GM23338 (cell line): ENCODE data around the gene FGF11. TPM values are rescaled to one million over a fixed set of nuclear protein-coding genes. Genes with fewer than 3 reads are reported as not detected.

Source experiments
- ATAC-seq: fragments of 200-7000 bp; cut with Tn5 transposase; 3 replicates; pipeline ENCODE4 v1.9.1; 2020
- DNase-seq: peaks from one replicate; pipeline ENCODE4 v3.0.0-alpha.2; 2015; ENCODE audit warnings: low spot score
- H2AFZ ChIP-seq: fragments of 200-600 bp; sonication (generic); 2 replicates; pipeline ENCODE4 v1.8.0; 2016; ENCODE audit warnings: antibody characterized with exemption, mild to moderate bottlenecking, moderate library complexity
- H3F3A ChIP-seq: fragments of 200-600 bp; sonication (generic); replicated peaks from 2 replicates; pipeline ENCODE4 v1.8.0; 2017; ENCODE audit warnings: antibody characterized with exemption, mixed run types, low read depth
- H3K27ac ChIP-seq: fragments of 200-600 bp; sonication (generic); 2 replicates; pipeline ENCODE4 v1.6.1; 2016; ENCODE audit warnings: low read depth
- H3K27me3 ChIP-seq: fragments of 200-600 bp; sonication (generic); 2 replicates; pipeline ENCODE4 v1.8.0; 2016; ENCODE audit warnings: mild to moderate bottlenecking, mixed run types, moderate library complexity; ENCODE audit not compliant: insufficient read depth
- H3K36me3 ChIP-seq: fragments of 200-600 bp; sonication (generic); 2 replicates; pipeline ENCODE4 v1.8.0; 2016; ENCODE audit warnings: mild to moderate bottlenecking; ENCODE audit not compliant: insufficient read depth
- H3K4me1 ChIP-seq: fragments of 200-600 bp; sonication (generic); 2 replicates; pipeline ENCODE4 v1.8.0; 2016; ENCODE audit warnings: mild to moderate bottlenecking, moderate library complexity; ENCODE audit not compliant: insufficient read depth
- H3K4me2 ChIP-seq: fragments of 200-600 bp; sonication (generic); 2 replicates; pipeline ENCODE4 v1.7.1; 2017; ENCODE audit warnings: mixed run types
- H3K4me3 ChIP-seq: fragments of 200-600 bp; sonication (generic); 2 replicates; pipeline ENCODE4 v1.6.1; 2016; ENCODE audit warnings: mixed run types
- H3K79me2 ChIP-seq: fragments of 200-600 bp; sonication (generic); replicated peaks from 2 replicates; pipeline ENCODE4 v1.8.0; 2017; ENCODE audit warnings: mild to moderate bottlenecking; ENCODE audit not compliant: insufficient read depth
- H3K9me2 ChIP-seq: fragments of 200-600 bp; sonication (generic); 2 replicates; pipeline ENCODE4 v1.8.0; 2017; ENCODE audit not compliant: insufficient read depth
- H4K20me1 ChIP-seq: fragments of 200-600 bp; sonication (generic); replicated peaks from 2 replicates; pipeline ENCODE4 v1.8.0; 2017; ENCODE audit warnings: mild to moderate bottlenecking; ENCODE audit not compliant: insufficient read depth
- H3K27ac Mint-ChIP-seq: 2 replicates; pipeline ENCODE4 v1.8.0; 2020; ENCODE audit warnings: inconsistent platforms, mild to moderate bottlenecking, moderate library complexity, mixed read lengths
- H3K27me3 Mint-ChIP-seq: 3 replicates; pipeline ENCODE4 v1.8.0; 2022; ENCODE audit warnings: low read depth, mild to moderate bottlenecking, moderate library complexity, mixed read lengths, inconsistent platforms; ENCODE audit not compliant: insufficient read depth, poor library complexity
- H3K36me3 Mint-ChIP-seq: 3 replicates; pipeline ENCODE4 v1.8.0; 2021; ENCODE audit warnings: low read depth, mild to moderate bottlenecking, inconsistent platforms, moderate library complexity, mixed read lengths
- H3K4me1 Mint-ChIP-seq: 3 replicates; pipeline ENCODE4 v1.8.0; 2020; ENCODE audit warnings: mild to moderate bottlenecking, inconsistent platforms, mixed read lengths
- H3K4me3 Mint-ChIP-seq: 3 replicates; pipeline ENCODE4 v1.8.0; 2021; ENCODE audit warnings: moderate library complexity, mild to moderate bottlenecking, inconsistent platforms, mixed read lengths
- H3K9me3 Mint-ChIP-seq: 3 replicates; pipeline ENCODE4 v1.8.0; 2020; ENCODE audit warnings: moderate library complexity, mild to moderate bottlenecking, inconsistent platforms, mixed read lengths
- EZH2 ChIP-seq: fragments of 200-600 bp; sonication (generic); IDR thresholded peaks from one replicate; pipeline ENCODE4 v1.8.0; 2017; ENCODE audit warnings: antibody characterized with exemption, mild to moderate bottlenecking, low read depth; ENCODE audit not compliant: unreplicated experiment
- JUNB ChIP-seq: IDR thresholded peaks from one replicate; pipeline ENCODE4 v1.6.1; 2016; ENCODE audit warnings: antibody characterized with exemption; ENCODE audit not compliant: unreplicated experiment
- REST ChIP-seq: IDR thresholded peaks from one replicate; pipeline ENCODE4 v1.6.1; 2018; ENCODE audit warnings: antibody characterized with exemption; ENCODE audit not compliant: unreplicated experiment
- STAT1 ChIP-seq: IDR thresholded peaks from one replicate; pipeline ENCODE4 v1.6.1; 2016; ENCODE audit warnings: antibody characterized with exemption; ENCODE audit not compliant: unreplicated experiment
- ZNF331 ChIP-seq: fragments of 250-450 bp; sonication (Bioruptor Pico); IDR thresholded peaks from 2 replicates; pipeline ENCODE4 v1.5.0; 2020; ENCODE audit warnings: low read depth, mild to moderate bottlenecking, moderate library complexity
- ZNF462 ChIP-seq: fragments of 250-450 bp; sonication (Bioruptor Pico); IDR thresholded peaks from 2 replicates; pipeline ENCODE4 v1.5.0; 2020; ENCODE audit warnings: mild to moderate bottlenecking, moderate library complexity
- polyA plus RNA-seq: library from polyadenylated mRNA; unstranded; fragments of >200 nt; fragmentation: Nextera tagmentation; extraction: Ambion mirVana; gene quantifications from 2 replicates; pipeline ENCODE4 v1.2.1, GENCODE V29; 2016
- total RNA-seq: library from RNA; depleted of rRNA; stranded (reverse); fragments of >200 nt; shearing (Covaris generic); gene quantifications from 2 replicates; pipeline ENCODE4 v1.2.3, GENCODE V29; 2014

Gene FGF11
- total and polyA plus RNA-seq, 2 experiments from 2014 or later, result 11.1 to 16.6 TPM

GRCh38 chr17:7389924-7390910 lies 49.1 kb upstream of the FGF11 start:
- Histone ChIP-seq H3K4me3 (no peak overlapping the region), H3K27me3 (no peaks in the 10 kb centered on the region), H3F3A (peaks cover 21% of the 10 kb centered on the region; the same call in 1 of the 2 replicates), H2AFZ (no peak overlapping the region), H4K20me1 (peaks cover 12% of the 10 kb centered on the region), H3K27ac (no peak overlapping the region), H3K4me2 (no peak overlapping the region), H3K36me3 (peaks cover 4% of the 10 kb centered on the region), H3K79me2 (no peaks in the 10 kb centered on the region), H3K9me2 (no peaks in the 10 kb centered on the region), H3K4me1 (no peaks in the 10 kb centered on the region; the same call in 1 of the 2 replicates)
- Mint-ChIP-seq H3K27me3 (peaks cover 19% of the 10 kb centered on the region), H3K36me3 (peaks cover 33% of the 10 kb centered on the region), H3K4me3 (no peak overlapping the region), H3K4me1 (peaks cover 25% of the 10 kb centered on the region), H3K9me3 (no peaks in the 10 kb centered on the region), H3K27ac (no peak overlapping the region)
- TF ChIP-seq STAT1, result no peak
- TF ChIP-seq EZH2, result no peak
- no peak for TF ChIP-seq ZNF331 (CRISPR knock-in tag)
- no peak for TF ChIP-seq REST
- no peak for TF ChIP-seq JUNB
- no peak for TF ChIP-seq ZNF462
- ATAC-seq (no peak), DNase-seq (no peak)
